Limb (tissue), 2 donors: ENCODE results near the gene PAM.
"Not testable (repeated sequence)": the region's sequence is repeated elsewhere in the genome, so short reads cannot be mapped to it uniquely, and the experiment has no call there.

Experiments used
- DNase-seq, 2 donors: peaks; one replicate each; pipeline ENCODE4 v3.0.0-alpha.2; 2016; ENCODE audit errors: extremely low spot score in 2 of 2

Gene PAM

GRCh38 chr5:102986074-102986473, 231.0 kb downstream of the PAM start:
- DNase-seq: no peak

- DNase-seq: no peak
Observed at GRCh38 chr5:102988459-102988858, 233.4 kb downstream of the PAM start.

- no peak for DNase-seq
Observed at GRCh38 chr5:102991802-102992201, 236.7 kb downstream of the PAM start.

GRCh38 chr5:102996011-102996575, 241.0 kb downstream of the PAM start:
- DNase-seq: no peak

- DNase-seq: no peak
Observed at GRCh38 chr5:102998224-102998623, 243.1 kb downstream of the PAM start.

GRCh38 chr5:102999191-102999590, 244.1 kb downstream of the PAM start:
- no peak for DNase-seq

- DNase-seq: not testable (repeated sequence)
Observed at GRCh38 chr5:102999621-103000020, 244.5 kb downstream of the PAM start.

GRCh38 chr5:103000089-103000488, 245.0 kb downstream of the PAM start:
- no peak for DNase-seq

- no peak for DNase-seq
Observed at GRCh38 chr5:103003872-103004271, 248.8 kb downstream of the PAM start.

- no peak for DNase-seq
Observed at GRCh38 chr5:103005276-103005675, 250.2 kb downstream of the PAM start.

GRCh38 chr5:103006921-103007320, 251.8 kb downstream of the PAM start:
- DNase-seq: no peak

GRCh38 chr5:103010168-103010567, 255.1 kb downstream of the PAM start:
- DNase-seq: no peak

GRCh38 chr5:103013933-103014552, 258.9 kb downstream of the PAM start:
- no peak for DNase-seq

- no peak for DNase-seq
Observed at GRCh38 chr5:103014983-103015382, 259.9 kb downstream of the PAM start.

- DNase-seq: no peak
Observed at GRCh38 chr5:103016167-103016566, 261.1 kb downstream of the PAM start.

- DNase-seq: no peak
Observed at GRCh38 chr5:103019804-103020203, 264.7 kb downstream of the PAM start.

GRCh38 chr5:103021314-103021713, 266.2 kb downstream of the PAM start:
- DNase-seq: no peak

- no peak for DNase-seq
Observed at GRCh38 chr5:103027267-103027666, 272.2 kb downstream of the PAM start.

GRCh38 chr5:103031607-103032006, 276.5 kb downstream of the PAM start:
- no peak for DNase-seq

- no peak for DNase-seq
Observed at GRCh38 chr5:103033696-103034095, 278.6 kb downstream of the PAM start.

- no peak for DNase-seq
Observed at GRCh38 chr5:103034662-103035392, 279.7 kb downstream of the PAM start.

- no peak for DNase-seq
Observed at GRCh38 chr5:103035701-103036100, 280.6 kb downstream of the PAM start.

GRCh38 chr5:103036601-103037000, 281.5 kb downstream of the PAM start:
- no peak for DNase-seq
